K562 (cell line): Measurements from ENCODE around the gene PYCR2. TPM values are rescaled to one million over a fixed set of nuclear protein-coding genes. Genes with fewer than 3 reads are reported as not detected.
A peak's percentile ranks its signal among the peaks of the same experiment; 100 is the strongest.

ENCODE experiments used
- ARID2 ChIP-seq: fragments of 450-650 bp; IDR thresholded peaks from 2 replicates; pipeline ENCODE4 v1.6.1; 2017; ENCODE audit warnings: antibody characterized with exemption, mild to moderate bottlenecking
- CBFA2T2 ChIP-seq: fragments of 450-650 bp; conservative IDR thresholded peaks from 2 replicates; pipeline ENCODE4 v1.6.1; 2017; ENCODE audit warnings: mild to moderate bottlenecking
- CHD2 ChIP-seq: IDR thresholded peaks from 2 replicates; pipeline ENCODE4 v1.6.1; 2011; ENCODE audit warnings: low read depth, low read length
- EGR1 ChIP-seq: fragments of 450-650 bp; conservative IDR thresholded peaks from 2 replicates; pipeline ENCODE4 v1.6.1; 2017; ENCODE audit warnings: mild to moderate bottlenecking
- MYNN ChIP-seq, 2 experiments: sonication (generic); formaldehyde crosslinking in 1 of 2; IDR thresholded peaks; 2 replicates each; pipeline versions ENCODE4 v1.5.0 to v1.6.1; 2016 to 2020; ENCODE audit warnings: antibody characterized with exemption in 1 of 2, missing genetic modification reagents in 1 of 2
- NFIC ChIP-seq: fragments of 450-650 bp; IDR thresholded peaks from 2 replicates; pipeline ENCODE4 v1.6.1; 2017; ENCODE audit warnings: mild to moderate bottlenecking, inconsistent platforms
- NR2C1 ChIP-seq, 2 experiments: fragments of 450-650 bp; IDR thresholded peaks; 2 replicates each; pipeline ENCODE4 v1.6.1; 2017; ENCODE audit warnings: mild to moderate bottlenecking in 2 of 2, antibody characterized with exemption in 1 of 2, inconsistent platforms in 1 of 2, missing compliant biosample characterization in 1 of 2, missing genetic modification characterization in 1 of 2
- NR2C2 ChIP-seq, 2 experiments: fragments of 200-800 bp in 1 of 2; sonication (Bioruptor generic) in 1 of 2; sonication (generic) in 1 of 2; formaldehyde crosslinking in 1 of 2; IDR thresholded peaks; 2 replicates each; pipeline versions ENCODE4 v1.6.1 to v1.8.0; 2016 to 2022; ENCODE audit warnings: mild to moderate bottlenecking in 1 of 2, missing compliant biosample characterization in 1 of 2, missing genetic modification characterization in 1 of 2, missing genetic modification reagents in 1 of 2
- PML ChIP-seq: IDR thresholded peaks from 2 replicates; pipeline ENCODE4 v1.6.1; 2012; ENCODE audit warnings: low read length, inconsistent platforms
- POLR3A ChIP-seq: IDR thresholded peaks from 2 replicates; pipeline ENCODE4 v1.6.1; 2011; ENCODE audit warnings: borderline replicate concordance, mild to moderate bottlenecking, moderate library complexity; ENCODE audit not compliant: insufficient read length, insufficient read depth; ENCODE audit errors: extremely low read depth
- YBX1 ChIP-seq: fragments of 450-650 bp; IDR thresholded peaks from 2 replicates; pipeline ENCODE4 v1.7.1; 2016; ENCODE audit warnings: mild to moderate bottlenecking
- ZFP1 ChIP-seq: fragments of 450-650 bp; formaldehyde crosslinking; IDR thresholded peaks from 2 replicates; pipeline ENCODE4 v1.4.0; 2020; ENCODE audit warnings: mild to moderate bottlenecking, mixed read lengths
- ZNF134 ChIP-seq: fragments of 250-450 bp; sonication (Bioruptor Pico); conservative IDR thresholded peaks from 2 replicates; pipeline ENCODE4 v1.4.0; 2020
- ZNF217 ChIP-seq: sonication (generic); formaldehyde crosslinking; IDR thresholded peaks from 2 replicates; pipeline ENCODE4 v1.8.0; 2022; ENCODE audit warnings: mild to moderate bottlenecking, missing genetic modification reagents
- polyA plus RNA-seq, 8 experiments: library from polyadenylated mRNA; depleted of rRNA in 4 of 8; stranded (reverse) in 5 of 8; unstranded in 3 of 8; fragments of >200 nt; fragmentation: Nextera tagmentation in 2 of 8; fragmentation: Illumina TruSeq in 1 of 8; extraction: Ambion mirVana in 2 of 8; extraction: Trizol in 1 of 8; gene quantifications; 2 replicates each; pipeline versions ENCODE4 v1.2.1 to v1.2.3, GENCODE V29; 2011 to 2014; ENCODE audit warnings: inconsistent platforms in 1 of 8, missing spikeins in 1 of 8
- total RNA-seq, 7 experiments: library from RNA; depleted of rRNA in 6 of 7; stranded (reverse); fragments of >200 nt in 6 of 7; fragmentation: Illumina TruSeq in 2 of 7; extraction: Trizol in 2 of 7; gene quantifications; 2 replicates each; pipeline versions ENCODE4 v1.2.1 to v1.2.3, GENCODE V29; 2011 to 2021; ENCODE audit warnings: low replicate concordance in 1 of 7
- TF ChIP-seq, protein P1 (sequence below): fragments of 450-650 bp; IDR thresholded peaks from 2 replicates; pipeline ENCODE4 v1.6.1; 2016; ENCODE audit warnings: mild to moderate bottlenecking, moderate library complexity

PYCR2 gene
- total and polyA plus RNA-seq, 9 of the 15 experiments (the other 6 are each of a cell fraction or from before 2014, with no cell fraction given), result 5.5 to 219 (median 127) TPM

DNA sequence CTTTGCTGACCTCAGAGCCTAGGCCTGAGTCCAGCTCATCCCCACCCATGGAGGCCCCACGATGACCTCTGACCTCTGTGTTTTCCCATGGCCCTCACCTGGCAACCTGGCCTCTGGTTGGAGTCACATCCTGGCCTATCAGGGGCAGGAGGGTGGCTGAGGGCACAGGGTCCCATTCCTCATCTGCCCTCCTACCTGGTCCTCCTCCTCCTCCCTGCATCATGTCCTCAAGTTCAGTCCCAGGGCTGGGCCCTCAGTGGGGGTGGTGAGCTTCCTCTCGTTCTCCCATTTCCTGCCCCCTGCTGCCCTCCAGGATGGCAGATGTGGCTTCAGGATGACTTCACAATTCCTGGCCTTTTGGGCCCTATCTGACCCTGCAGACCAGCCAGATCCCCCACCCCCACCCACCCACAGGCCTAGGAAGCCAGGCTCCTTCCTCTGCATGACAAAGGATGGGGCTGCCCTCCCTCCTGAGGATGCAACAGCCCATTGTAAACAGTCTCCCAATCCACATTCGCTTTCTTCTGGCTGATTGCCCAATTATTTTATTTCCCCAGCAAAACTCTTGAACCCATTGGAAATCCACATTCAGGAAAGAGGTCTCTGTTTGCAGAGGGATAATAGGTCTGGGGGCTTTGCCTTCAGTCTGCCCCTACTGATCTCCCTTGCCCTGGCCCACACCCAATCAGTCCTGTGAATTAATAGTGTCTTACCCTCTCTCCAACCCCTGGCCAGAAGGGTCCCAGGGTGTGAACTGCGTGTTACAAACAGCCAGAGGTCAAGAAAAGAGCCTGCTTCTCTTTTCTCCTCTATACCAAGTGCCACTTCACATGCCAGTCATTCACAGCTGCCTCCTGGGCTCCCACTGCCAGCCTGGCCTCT is 24.8 kb downstream of the PYCR2 start (continued):
- TF ChIP-seq CBFA2T2 (0 out of 2 replicates have a peak, but pooled peaks have one; percentile 35), CHD2 (no peak), ZNF134 (CRISPR knock-in tag) (no peak), POLR3A (no peak), PML (no peak), ARID2 (no peak), YBX1 (no peak), NR2C2 (CRISPR knock-in tag; IDR thresholded peaks at IDR 0.05) (peak; percentile 29; the same call in 1 of the 2 replicates), NR2C2 (tag; IDR thresholded peaks at IDR 0.05) (no peak; the same call in none of the 2 replicates), ZFP1 (CRISPR knock-in tag) (no peak), EGR1 (peak; percentile 75), ZNF217 (CRISPR knock-in tag) (no peak), MYNN (IDR thresholded peaks at IDR 0.05) (0 out of 2 replicates have a peak, but pooled peaks have one; percentile 23), MYNN (CRISPR knock-in tag; IDR thresholded peaks at IDR 0.05) (no peak), NR2C1 (IDR thresholded peaks at IDR 0.05) (peak; percentile 87), NR2C1 (tag; IDR thresholded peaks at IDR 0.05) (peak; percentile 81), NFIC (peak; percentile 72)
- TF ChIP-seq, protein P1, sequence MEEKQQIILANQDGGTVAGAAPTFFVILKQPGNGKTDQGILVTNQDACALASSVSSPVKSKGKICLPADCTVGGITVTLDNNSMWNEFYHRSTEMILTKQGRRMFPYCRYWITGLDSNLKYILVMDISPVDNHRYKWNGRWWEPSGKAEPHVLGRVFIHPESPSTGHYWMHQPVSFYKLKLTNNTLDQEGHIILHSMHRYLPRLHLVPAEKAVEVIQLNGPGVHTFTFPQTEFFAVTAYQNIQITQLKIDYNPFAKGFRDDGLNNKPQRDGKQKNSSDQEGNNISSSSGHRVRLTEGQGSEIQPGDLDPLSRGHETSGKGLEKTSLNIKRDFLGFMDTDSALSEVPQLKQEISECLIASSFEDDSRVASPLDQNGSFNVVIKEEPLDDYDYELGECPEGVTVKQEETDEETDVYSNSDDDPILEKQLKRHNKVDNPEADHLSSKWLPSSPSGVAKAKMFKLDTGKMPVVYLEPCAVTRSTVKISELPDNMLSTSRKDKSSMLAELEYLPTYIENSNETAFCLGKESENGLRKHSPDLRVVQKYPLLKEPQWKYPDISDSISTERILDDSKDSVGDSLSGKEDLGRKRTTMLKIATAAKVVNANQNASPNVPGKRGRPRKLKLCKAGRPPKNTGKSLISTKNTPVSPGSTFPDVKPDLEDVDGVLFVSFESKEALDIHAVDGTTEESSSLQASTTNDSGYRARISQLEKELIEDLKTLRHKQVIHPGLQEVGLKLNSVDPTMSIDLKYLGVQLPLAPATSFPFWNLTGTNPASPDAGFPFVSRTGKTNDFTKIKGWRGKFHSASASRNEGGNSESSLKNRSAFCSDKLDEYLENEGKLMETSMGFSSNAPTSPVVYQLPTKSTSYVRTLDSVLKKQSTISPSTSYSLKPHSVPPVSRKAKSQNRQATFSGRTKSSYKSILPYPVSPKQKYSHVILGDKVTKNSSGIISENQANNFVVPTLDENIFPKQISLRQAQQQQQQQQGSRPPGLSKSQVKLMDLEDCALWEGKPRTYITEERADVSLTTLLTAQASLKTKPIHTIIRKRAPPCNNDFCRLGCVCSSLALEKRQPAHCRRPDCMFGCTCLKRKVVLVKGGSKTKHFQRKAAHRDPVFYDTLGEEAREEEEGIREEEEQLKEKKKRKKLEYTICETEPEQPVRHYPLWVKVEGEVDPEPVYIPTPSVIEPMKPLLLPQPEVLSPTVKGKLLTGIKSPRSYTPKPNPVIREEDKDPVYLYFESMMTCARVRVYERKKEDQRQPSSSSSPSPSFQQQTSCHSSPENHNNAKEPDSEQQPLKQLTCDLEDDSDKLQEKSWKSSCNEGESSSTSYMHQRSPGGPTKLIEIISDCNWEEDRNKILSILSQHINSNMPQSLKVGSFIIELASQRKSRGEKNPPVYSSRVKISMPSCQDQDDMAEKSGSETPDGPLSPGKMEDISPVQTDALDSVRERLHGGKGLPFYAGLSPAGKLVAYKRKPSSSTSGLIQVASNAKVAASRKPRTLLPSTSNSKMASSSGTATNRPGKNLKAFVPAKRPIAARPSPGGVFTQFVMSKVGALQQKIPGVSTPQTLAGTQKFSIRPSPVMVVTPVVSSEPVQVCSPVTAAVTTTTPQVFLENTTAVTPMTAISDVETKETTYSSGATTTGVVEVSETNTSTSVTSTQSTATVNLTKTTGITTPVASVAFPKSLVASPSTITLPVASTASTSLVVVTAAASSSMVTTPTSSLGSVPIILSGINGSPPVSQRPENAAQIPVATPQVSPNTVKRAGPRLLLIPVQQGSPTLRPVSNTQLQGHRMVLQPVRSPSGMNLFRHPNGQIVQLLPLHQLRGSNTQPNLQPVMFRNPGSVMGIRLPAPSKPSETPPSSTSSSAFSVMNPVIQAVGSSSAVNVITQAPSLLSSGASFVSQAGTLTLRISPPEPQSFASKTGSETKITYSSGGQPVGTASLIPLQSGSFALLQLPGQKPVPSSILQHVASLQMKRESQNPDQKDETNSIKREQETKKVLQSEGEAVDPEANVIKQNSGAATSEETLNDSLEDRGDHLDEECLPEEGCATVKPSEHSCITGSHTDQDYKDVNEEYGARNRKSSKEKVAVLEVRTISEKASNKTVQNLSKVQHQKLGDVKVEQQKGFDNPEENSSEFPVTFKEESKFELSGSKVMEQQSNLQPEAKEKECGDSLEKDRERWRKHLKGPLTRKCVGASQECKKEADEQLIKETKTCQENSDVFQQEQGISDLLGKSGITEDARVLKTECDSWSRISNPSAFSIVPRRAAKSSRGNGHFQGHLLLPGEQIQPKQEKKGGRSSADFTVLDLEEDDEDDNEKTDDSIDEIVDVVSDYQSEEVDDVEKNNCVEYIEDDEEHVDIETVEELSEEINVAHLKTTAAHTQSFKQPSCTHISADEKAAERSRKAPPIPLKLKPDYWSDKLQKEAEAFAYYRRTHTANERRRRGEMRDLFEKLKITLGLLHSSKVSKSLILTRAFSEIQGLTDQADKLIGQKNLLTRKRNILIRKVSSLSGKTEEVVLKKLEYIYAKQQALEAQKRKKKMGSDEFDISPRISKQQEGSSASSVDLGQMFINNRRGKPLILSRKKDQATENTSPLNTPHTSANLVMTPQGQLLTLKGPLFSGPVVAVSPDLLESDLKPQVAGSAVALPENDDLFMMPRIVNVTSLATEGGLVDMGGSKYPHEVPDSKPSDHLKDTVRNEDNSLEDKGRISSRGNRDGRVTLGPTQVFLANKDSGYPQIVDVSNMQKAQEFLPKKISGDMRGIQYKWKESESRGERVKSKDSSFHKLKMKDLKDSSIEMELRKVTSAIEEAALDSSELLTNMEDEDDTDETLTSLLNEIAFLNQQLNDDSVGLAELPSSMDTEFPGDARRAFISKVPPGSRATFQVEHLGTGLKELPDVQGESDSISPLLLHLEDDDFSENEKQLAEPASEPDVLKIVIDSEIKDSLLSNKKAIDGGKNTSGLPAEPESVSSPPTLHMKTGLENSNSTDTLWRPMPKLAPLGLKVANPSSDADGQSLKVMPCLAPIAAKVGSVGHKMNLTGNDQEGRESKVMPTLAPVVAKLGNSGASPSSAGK, result no peak
